Keratinocyte (primary cell): ENCODE measurements around the gene ERMAP.

Experiments used
- EZH2 ChIP-seq: IDR thresholded peaks from one replicate; pipeline ENCODE4 v1.6.1; 2012; ENCODE audit warnings: inconsistent platforms, mild to moderate bottlenecking, low read length, moderate library complexity
- TF ChIP-seq, protein P1 (sequence below), 3 experiments: IDR thresholded peaks in 1 of 3; conservative IDR thresholded peaks in 1 of 3; optimal IDR thresholded peaks in 1 of 3; 2 replicates in 2 of 3; 3 replicates in 1 of 3; pipeline versions ENCODE3 to v1.5.1; 2011; ENCODE audit warnings: low read length in 3 of 3, mild to moderate bottlenecking in 3 of 3, moderate library complexity in 2 of 3, control low read depth in 1 of 3, inconsistent platforms in 1 of 3; ENCODE audit not compliant: insufficient read depth in 2 of 3; ENCODE audit errors: extremely low read depth in 1 of 3

DNA sequence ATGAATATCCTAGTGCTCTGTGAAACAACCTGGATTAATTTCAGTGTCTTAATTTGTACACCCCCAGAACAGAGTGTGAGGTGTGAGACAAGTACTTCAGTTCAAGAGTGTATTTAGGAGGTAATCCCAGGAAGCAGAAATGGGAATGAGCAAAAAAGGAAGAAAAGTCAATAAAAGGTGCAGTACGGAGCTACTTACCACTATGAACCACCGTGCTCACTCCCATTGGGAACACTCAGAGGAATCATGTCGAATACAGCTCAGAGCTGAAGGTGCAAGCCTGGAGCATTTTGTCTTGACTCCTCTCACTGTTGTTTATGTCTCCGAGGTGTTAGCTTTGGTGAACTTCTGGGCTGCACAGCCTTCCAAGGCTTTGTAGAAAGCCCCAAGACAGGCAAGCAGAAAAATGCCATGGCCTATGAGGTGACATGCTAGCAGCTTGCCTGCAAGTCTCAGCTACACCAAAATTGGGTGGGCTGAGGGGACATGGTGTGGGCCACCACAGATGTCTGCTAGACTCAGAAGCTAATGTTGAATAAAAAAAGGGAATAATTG is 7.6 kb downstream of the ERMAP start:
- TF ChIP-seq, protein P1, sequence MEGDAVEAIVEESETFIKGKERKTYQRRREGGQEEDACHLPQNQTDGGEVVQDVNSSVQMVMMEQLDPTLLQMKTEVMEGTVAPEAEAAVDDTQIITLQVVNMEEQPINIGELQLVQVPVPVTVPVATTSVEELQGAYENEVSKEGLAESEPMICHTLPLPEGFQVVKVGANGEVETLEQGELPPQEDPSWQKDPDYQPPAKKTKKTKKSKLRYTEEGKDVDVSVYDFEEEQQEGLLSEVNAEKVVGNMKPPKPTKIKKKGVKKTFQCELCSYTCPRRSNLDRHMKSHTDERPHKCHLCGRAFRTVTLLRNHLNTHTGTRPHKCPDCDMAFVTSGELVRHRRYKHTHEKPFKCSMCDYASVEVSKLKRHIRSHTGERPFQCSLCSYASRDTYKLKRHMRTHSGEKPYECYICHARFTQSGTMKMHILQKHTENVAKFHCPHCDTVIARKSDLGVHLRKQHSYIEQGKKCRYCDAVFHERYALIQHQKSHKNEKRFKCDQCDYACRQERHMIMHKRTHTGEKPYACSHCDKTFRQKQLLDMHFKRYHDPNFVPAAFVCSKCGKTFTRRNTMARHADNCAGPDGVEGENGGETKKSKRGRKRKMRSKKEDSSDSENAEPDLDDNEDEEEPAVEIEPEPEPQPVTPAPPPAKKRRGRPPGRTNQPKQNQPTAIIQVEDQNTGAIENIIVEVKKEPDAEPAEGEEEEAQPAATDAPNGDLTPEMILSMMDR (optimal IDR thresholded peaks at IDR 0.05 in 1 of 3, IDR thresholded peaks at IDR 0.05 in 1 of 3, conservative IDR thresholded peaks at IDR 0.05 in 1 of 3; ENCODE audit: extremely low read depth in 1 of 3, insufficient read depth in 2 of 3, low read length in 3 of 3), result no peak
- TF ChIP-seq EZH2, result no peak
